ENCODE results near the gene CREB5. TPM values are rescaled to one million over a fixed set of nuclear protein-coding genes. Genes with fewer than 3 reads are reported as not detected.

The CREB5 gene
- total RNA-seq, 3 donors from 2014 or later: 17.3 to 19.7 (median 18.0) TPM

DNA sequence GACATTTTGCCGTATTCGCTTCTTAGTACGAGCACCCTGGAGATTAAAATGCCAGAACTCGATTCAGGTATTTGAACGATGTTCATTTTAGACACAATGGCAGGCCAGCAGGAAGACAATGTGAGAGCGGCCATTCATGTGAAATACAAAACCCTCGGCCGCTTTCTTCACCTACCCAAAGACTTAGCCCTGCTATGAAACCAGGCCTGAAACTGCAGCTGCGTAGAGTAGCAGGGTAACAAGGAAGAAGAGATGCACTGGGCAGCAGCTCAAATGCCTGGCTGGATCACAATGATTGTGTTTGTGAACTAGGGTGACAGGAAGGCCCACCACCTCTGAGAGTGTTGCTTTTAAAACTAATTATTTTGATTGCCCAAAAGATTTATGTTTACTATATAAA lies 311.0 kb downstream of the CREB5 start:
- H3K36me3 ChIP-seq: no peaks in the 10 kb centered on the region
- H3K27me3 ChIP-seq: no peaks in the 10 kb centered on the region
- TF ChIP-seq POLR2AphosphoS5 (IDR thresholded peaks at IDR 0.05) (no peak), POLR2A (IDR thresholded peaks at IDR 0.05) (no peak)
- TF ChIP-seq, protein P1, sequence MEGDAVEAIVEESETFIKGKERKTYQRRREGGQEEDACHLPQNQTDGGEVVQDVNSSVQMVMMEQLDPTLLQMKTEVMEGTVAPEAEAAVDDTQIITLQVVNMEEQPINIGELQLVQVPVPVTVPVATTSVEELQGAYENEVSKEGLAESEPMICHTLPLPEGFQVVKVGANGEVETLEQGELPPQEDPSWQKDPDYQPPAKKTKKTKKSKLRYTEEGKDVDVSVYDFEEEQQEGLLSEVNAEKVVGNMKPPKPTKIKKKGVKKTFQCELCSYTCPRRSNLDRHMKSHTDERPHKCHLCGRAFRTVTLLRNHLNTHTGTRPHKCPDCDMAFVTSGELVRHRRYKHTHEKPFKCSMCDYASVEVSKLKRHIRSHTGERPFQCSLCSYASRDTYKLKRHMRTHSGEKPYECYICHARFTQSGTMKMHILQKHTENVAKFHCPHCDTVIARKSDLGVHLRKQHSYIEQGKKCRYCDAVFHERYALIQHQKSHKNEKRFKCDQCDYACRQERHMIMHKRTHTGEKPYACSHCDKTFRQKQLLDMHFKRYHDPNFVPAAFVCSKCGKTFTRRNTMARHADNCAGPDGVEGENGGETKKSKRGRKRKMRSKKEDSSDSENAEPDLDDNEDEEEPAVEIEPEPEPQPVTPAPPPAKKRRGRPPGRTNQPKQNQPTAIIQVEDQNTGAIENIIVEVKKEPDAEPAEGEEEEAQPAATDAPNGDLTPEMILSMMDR (IDR thresholded peaks at IDR 0.05): no peak
- intact Hi-C loops (cut with DNase I; ENCODE audit: low total_unique reads): no loop called here
- H3K27ac ChIP-seq: no peak overlapping the region
- no peak for DNase-seq (ENCODE audit: low spot score in 2 of 2)
- no peak overlapping the region for H3K4me3 ChIP-seq
- no peaks in the 10 kb centered on the region for H3K4me1 ChIP-seq
- no peaks in the 10 kb centered on the region for H3K9me3 ChIP-seq

DNA sequence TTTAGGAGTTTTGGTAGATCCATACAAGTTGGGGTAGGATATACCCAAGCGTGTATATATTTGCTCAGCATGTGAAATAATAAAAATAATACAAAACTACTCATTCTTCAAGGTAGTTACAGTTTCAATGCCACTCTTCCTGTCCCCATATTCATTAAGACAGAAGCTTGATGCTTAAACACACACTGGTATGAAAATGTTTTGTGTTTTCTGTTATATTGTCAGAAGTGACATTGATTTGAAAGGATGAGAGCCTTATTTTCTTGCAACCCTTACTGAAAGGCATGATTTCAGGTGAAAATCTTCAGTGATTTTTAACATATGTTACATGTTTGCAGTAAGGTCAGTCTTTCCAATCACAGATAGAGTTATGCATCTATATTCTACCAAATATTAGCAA lies 312.2 kb downstream of the CREB5 start:
- no peaks in the 10 kb centered on the region for H3K36me3 ChIP-seq
- DNase-seq (ENCODE audit: low spot score in 2 of 2): no peak
- H3K27ac ChIP-seq: no peak overlapping the region
- H3K9me3 ChIP-seq: no peaks in the 10 kb centered on the region
- H3K4me3 ChIP-seq: no peak overlapping the region
- TF ChIP-seq POLR2AphosphoS5 (IDR thresholded peaks at IDR 0.05) (no peak), POLR2A (IDR thresholded peaks at IDR 0.05) (no peak)
- TF ChIP-seq, protein P1 (IDR thresholded peaks at IDR 0.05): no peak
- no peaks in the 10 kb centered on the region for H3K27me3 ChIP-seq
- no peaks in the 10 kb centered on the region for H3K4me1 ChIP-seq
- intact Hi-C loops (cut with DNase I; ENCODE audit: low total_unique reads): no loop called here

DNA sequence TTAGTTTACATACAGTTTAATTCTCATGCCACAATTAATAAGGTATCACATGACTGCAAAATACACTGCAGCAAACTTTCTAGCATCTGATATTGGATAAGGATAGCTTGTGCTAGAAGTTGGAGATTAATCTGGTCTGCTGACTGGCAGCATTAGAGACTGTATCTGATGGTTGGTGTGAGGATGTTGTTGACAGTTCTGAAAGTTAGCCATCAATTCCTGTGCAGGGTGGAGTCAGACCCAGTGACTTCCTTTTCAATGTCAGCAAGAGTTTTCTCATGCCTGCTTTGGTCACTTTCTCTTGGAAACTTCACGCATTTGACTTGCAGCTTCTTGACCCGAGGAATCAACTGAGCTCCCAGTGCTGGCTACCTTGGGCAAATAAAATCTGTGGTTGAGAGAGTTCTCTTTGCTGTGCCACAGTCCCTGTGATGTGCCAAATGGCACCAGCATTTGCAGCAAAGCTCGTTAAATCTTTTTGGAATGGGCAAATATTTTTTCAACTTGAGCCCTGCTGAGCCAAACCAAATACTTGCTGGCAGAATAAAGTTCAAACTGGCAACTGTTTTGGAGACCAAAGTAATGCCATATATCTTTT lies 312.8 kb downstream of the CREB5 start:
- H3K27me3 ChIP-seq: no peaks in the 10 kb centered on the region
- no peak for TF ChIP-seq POLR2A (IDR thresholded peaks at IDR 0.05)
- no peak for TF ChIP-seq POLR2AphosphoS5 (IDR thresholded peaks at IDR 0.05)
- TF ChIP-seq, protein P1 (IDR thresholded peaks at IDR 0.05): no peak
- no peak overlapping the region for H3K4me3 ChIP-seq
- DNase-seq (ENCODE audit: low spot score in 2 of 2): no peak
- no peaks in the 10 kb centered on the region for H3K36me3 ChIP-seq
- intact Hi-C loops (cut with DNase I; ENCODE audit: low total_unique reads): no loop called here
- H3K27ac ChIP-seq: no peak overlapping the region
- no peaks in the 10 kb centered on the region for H3K9me3 ChIP-seq
- no peaks in the 10 kb centered on the region for H3K4me1 ChIP-seq

DNA sequence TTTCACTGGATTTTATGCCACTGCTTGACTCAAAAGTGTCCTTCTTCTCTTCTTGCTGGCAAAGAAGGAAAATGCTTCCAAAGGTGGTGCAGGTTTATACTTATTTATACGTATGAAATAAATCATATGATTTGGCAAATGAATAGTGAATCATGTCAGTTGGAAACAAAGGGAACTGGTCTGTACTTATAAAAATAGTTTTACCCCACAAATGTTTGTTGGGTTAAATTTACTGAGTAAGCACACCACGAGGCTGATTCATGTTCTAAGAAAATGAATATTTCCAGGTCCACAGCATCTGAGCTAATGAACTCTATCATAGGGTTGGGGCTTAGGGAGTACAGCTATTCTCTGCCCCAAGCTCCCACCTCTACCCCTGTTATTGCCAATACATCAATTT lies 313.6 kb downstream of the CREB5 start:
- Histone ChIP-seq H3K9me3 (no peaks in the 10 kb centered on the region), H3K4me3 (no peak overlapping the region), H3K27ac (no peak overlapping the region), H3K36me3 (no peaks in the 10 kb centered on the region), H3K27me3 (no peaks in the 10 kb centered on the region), H3K4me1 (no peaks in the 10 kb centered on the region)
- TF ChIP-seq POLR2A (IDR thresholded peaks at IDR 0.05): no peak
- TF ChIP-seq POLR2AphosphoS5 (IDR thresholded peaks at IDR 0.05): no peak
- TF ChIP-seq, protein P1 (IDR thresholded peaks at IDR 0.05): no peak
- intact Hi-C loops (cut with DNase I; ENCODE audit: low total_unique reads): no loop called here
- DNase-seq (ENCODE audit: low spot score in 2 of 2): no peak

DNA sequence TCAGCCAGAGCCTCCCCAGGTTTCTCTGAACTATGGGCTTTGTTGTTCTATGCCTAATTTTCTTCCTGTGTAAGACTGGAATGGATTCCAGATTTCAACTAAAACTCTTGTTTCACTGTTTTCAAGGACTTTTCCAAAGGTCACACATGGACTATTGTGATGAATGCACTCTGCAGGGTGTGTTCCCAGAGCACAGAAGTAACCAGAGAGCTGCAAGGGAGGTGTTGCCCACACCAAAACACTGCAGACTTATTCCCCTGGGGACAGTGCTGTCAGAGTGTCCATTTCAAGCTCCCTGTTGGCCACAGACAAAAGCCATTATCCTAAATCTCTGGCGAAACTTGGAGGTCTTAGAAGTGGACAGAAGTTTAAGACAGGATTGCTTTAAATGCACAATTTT lies 314.2 kb downstream of the CREB5 start:
- no peak overlapping the region for H3K27ac ChIP-seq
- TF ChIP-seq, protein P1 (IDR thresholded peaks at IDR 0.05): no peak
- TF ChIP-seq POLR2A (IDR thresholded peaks at IDR 0.05): no peak
- TF ChIP-seq POLR2AphosphoS5 (IDR thresholded peaks at IDR 0.05): no peak
- no peak for DNase-seq (ENCODE audit: low spot score in 2 of 2)
- no peak overlapping the region for H3K4me3 ChIP-seq
- no peaks in the 10 kb centered on the region for H3K36me3 ChIP-seq
- no peaks in the 10 kb centered on the region for H3K9me3 ChIP-seq
- intact Hi-C loops (cut with DNase I; ENCODE audit: low total_unique reads): no loop called here
- H3K27me3 ChIP-seq: no peaks in the 10 kb centered on the region
- H3K4me1 ChIP-seq: no peaks in the 10 kb centered on the region

Measured in breast epithelium (tissue), 4 donors.